ENCODE measurements around the gene PGM5. TPM values are rescaled to one million over a fixed set of nuclear protein-coding genes. Genes with fewer than 3 reads are reported as not detected.
"Not testable (repeated sequence)": the region's sequence is repeated elsewhere in the genome, so short reads cannot be mapped to it uniquely, and the experiment has no call there.

The PGM5 gene
- total RNA-seq, 1 experiment from 2014 or later = not detected

GRCh38 chr9:68329106-68329505, 27.3 kb upstream of the PGM5 start:
- CTCF ChIA-PET; H2AFZ ChIP-seq; H3K27ac ChIP-seq; H3K9me2 ChIP-seq (ENCODE audit: insufficient read depth); POLR2A ChIA-PET (ENCODE audit: unreplicated experiment); H4K20me1 ChIP-seq (ENCODE audit: insufficient read depth); H3K9me3 ChIP-seq (ENCODE audit: insufficient read depth, low read depth); BruUV-seq (replicated peaks); DNase-seq; intact Hi-C loops (cut with micrococcal nuclease; ENCODE audit: unreplicated experiment); H3F3A ChIP-seq (ENCODE audit: insufficient read depth, low read depth); H3K27me3 ChIP-seq (ENCODE audit: insufficient read depth, low read depth); H3K36me3 ChIP-seq (ENCODE audit: low read depth); H3K4me3 ChIP-seq; H3K4me1 ChIP-seq (replicated peaks; ENCODE audit: insufficient read depth); H3K79me2 ChIP-seq (ENCODE audit: low read depth); H3K4me2 ChIP-seq: not testable (repeated sequence)

- CTCF ChIA-PET; H4K20me1 ChIP-seq (ENCODE audit: insufficient read depth); DNase-seq; H3K4me3 ChIP-seq; BruUV-seq (replicated peaks); H3K9me3 ChIP-seq (ENCODE audit: insufficient read depth, low read depth); H3K27me3 ChIP-seq (ENCODE audit: insufficient read depth, low read depth); H2AFZ ChIP-seq; H3K27ac ChIP-seq; H3K36me3 ChIP-seq (ENCODE audit: low read depth); POLR2A ChIA-PET (ENCODE audit: unreplicated experiment); H3K4me2 ChIP-seq; H3K4me1 ChIP-seq (replicated peaks; ENCODE audit: insufficient read depth); H3K79me2 ChIP-seq (ENCODE audit: low read depth); intact Hi-C loops (cut with micrococcal nuclease; ENCODE audit: unreplicated experiment); H3K9me2 ChIP-seq (ENCODE audit: insufficient read depth); H3F3A ChIP-seq (ENCODE audit: insufficient read depth, low read depth): not testable (repeated sequence)
These were observed 25.8 kb upstream of the PGM5 start for GRCh38 chr9:68330531-68331173.

GRCh38 chr9:68332122-68332521, 24.3 kb upstream of the PGM5 start:
- DNase-seq; POLR2A ChIA-PET (ENCODE audit: unreplicated experiment); intact Hi-C loops (cut with micrococcal nuclease; ENCODE audit: unreplicated experiment): not testable (repeated sequence)

DNA sequence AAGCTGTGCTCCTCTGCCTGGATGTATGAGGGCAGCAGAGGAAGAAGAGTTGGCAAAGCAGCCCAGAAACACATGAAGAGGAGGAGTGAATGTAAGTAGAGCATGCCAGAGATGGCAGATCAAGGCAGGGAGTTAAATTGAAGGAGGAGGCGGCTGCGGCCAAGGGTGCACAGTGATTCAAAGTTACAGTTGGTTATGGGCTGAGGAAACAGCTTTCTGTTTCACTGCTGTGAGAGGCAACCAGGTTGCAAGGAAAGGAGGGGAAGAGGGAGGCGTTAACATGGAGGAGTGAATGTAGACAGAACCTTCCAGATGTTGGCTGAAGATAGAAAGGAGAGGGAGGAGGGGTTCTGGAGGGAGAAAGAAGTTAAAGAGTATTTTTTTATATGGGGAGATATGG, 20.5 kb upstream of the PGM5 start:
- H3K36me3 ChIP-seq (ENCODE audit: low read depth); H4K20me1 ChIP-seq (ENCODE audit: insufficient read depth); H3K4me2 ChIP-seq; DNase-seq; CTCF ChIA-PET; H2AFZ ChIP-seq; intact Hi-C loops (cut with micrococcal nuclease; ENCODE audit: unreplicated experiment); POLR2A ChIA-PET (ENCODE audit: unreplicated experiment); BruUV-seq (replicated peaks); H3K4me3 ChIP-seq; H3F3A ChIP-seq (ENCODE audit: insufficient read depth, low read depth); H3K27ac ChIP-seq; H3K27me3 ChIP-seq (ENCODE audit: insufficient read depth, low read depth); H3K9me2 ChIP-seq (ENCODE audit: insufficient read depth); H3K79me2 ChIP-seq (ENCODE audit: low read depth); H3K9me3 ChIP-seq (ENCODE audit: insufficient read depth, low read depth); H3K4me1 ChIP-seq (replicated peaks; ENCODE audit: insufficient read depth): not testable (repeated sequence)

More at GRCh38 chr9:68332122-68332521, 24.3 kb upstream of the PGM5 start:
- H3F3A ChIP-seq (ENCODE audit: insufficient read depth, low read depth); H3K9me2 ChIP-seq (ENCODE audit: insufficient read depth); H4K20me1 ChIP-seq (ENCODE audit: insufficient read depth); H3K4me3 ChIP-seq; CTCF ChIA-PET; H3K9me3 ChIP-seq (ENCODE audit: insufficient read depth, low read depth); H3K36me3 ChIP-seq (ENCODE audit: low read depth); H3K4me1 ChIP-seq (replicated peaks; ENCODE audit: insufficient read depth); H3K4me2 ChIP-seq; H3K27me3 ChIP-seq (ENCODE audit: insufficient read depth, low read depth); BruUV-seq (replicated peaks); H2AFZ ChIP-seq; H3K27ac ChIP-seq; H3K79me2 ChIP-seq (ENCODE audit: low read depth): not testable (repeated sequence)

- H2AFZ ChIP-seq; H3K4me1 ChIP-seq (replicated peaks; ENCODE audit: insufficient read depth); CTCF ChIA-PET; H3K9me2 ChIP-seq (ENCODE audit: insufficient read depth); H3K4me2 ChIP-seq; H3K4me3 ChIP-seq; H3K79me2 ChIP-seq (ENCODE audit: low read depth); POLR2A ChIA-PET (ENCODE audit: unreplicated experiment); DNase-seq; intact Hi-C loops (cut with micrococcal nuclease; ENCODE audit: unreplicated experiment); BruUV-seq (replicated peaks); H4K20me1 ChIP-seq (ENCODE audit: insufficient read depth); H3K27me3 ChIP-seq (ENCODE audit: insufficient read depth, low read depth); H3F3A ChIP-seq (ENCODE audit: insufficient read depth, low read depth); H3K36me3 ChIP-seq (ENCODE audit: low read depth); H3K27ac ChIP-seq; H3K9me3 ChIP-seq (ENCODE audit: insufficient read depth, low read depth): not testable (repeated sequence)
These were observed 19.6 kb upstream of the PGM5 start for GRCh38 chr9:68336639-68337339.

DNA sequence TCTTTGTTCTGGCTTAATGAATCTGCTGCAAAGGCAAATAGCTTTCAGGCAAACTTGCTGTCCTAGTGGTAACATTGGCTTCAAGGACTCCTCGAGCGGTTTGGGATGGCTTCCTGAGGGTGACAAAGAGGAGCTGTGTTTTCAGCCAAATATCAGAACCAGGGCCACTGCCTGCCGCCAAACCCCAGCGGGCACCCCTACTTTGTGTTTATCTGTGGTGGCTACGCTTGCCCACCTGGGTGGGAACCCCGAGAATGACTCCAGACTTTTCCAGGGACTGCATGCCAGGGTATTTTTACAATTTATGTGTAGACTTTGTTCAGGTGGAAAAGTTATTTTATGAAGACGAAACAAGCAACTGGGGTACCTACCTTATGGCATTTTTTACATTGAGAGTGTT, 18.4 kb upstream of the PGM5 start:
- H3K9me2 ChIP-seq (ENCODE audit: insufficient read depth); H3K4me3 ChIP-seq; H3K4me2 ChIP-seq; H4K20me1 ChIP-seq (ENCODE audit: insufficient read depth); H3K27me3 ChIP-seq (ENCODE audit: insufficient read depth, low read depth); intact Hi-C loops (cut with micrococcal nuclease; ENCODE audit: unreplicated experiment); BruUV-seq (replicated peaks); H3K9me3 ChIP-seq (ENCODE audit: insufficient read depth, low read depth); H3K36me3 ChIP-seq (ENCODE audit: low read depth); H3K4me1 ChIP-seq (replicated peaks; ENCODE audit: insufficient read depth); H2AFZ ChIP-seq; H3K79me2 ChIP-seq (ENCODE audit: low read depth); POLR2A ChIA-PET (ENCODE audit: unreplicated experiment); CTCF ChIA-PET; H3F3A ChIP-seq (ENCODE audit: insufficient read depth, low read depth); DNase-seq; H3K27ac ChIP-seq: not testable (repeated sequence)
